NCI-H128 (cell line): ENCODE measurements around the gene UMODL1.

ENCODE experiments used
- DNase-seq: peaks from one replicate; lab custom pipeline; 2025; ENCODE audit not compliant: unreplicated experiment; lab: John Stamatoyannopoulos, UW

The UMODL1 gene

DNA sequence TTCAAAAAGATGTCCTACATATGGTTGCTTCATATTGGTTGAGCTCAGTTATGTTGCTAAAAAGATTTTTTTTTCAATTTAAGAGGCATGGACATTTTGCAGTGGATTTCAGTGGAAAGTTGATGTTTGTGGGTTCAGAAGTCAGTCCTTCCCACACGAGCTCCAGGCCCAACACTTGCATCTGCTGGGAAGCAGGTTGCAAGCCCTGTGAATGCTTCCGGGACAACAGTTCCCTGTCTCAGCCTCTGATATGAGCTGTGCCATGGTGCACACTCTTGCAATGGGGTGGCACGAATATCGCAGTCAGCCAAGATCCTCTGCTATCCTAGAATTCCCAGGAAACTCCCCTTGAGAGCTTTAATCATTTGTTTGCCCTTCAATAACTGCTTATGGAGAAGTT, 117.5 kb downstream of the UMODL1 start:
- DNase-seq = no peak

- no peak for DNase-seq
Measured at GRCh38 chr21:42189431-42189830, 118.3 kb downstream of the UMODL1 start.

DNA sequence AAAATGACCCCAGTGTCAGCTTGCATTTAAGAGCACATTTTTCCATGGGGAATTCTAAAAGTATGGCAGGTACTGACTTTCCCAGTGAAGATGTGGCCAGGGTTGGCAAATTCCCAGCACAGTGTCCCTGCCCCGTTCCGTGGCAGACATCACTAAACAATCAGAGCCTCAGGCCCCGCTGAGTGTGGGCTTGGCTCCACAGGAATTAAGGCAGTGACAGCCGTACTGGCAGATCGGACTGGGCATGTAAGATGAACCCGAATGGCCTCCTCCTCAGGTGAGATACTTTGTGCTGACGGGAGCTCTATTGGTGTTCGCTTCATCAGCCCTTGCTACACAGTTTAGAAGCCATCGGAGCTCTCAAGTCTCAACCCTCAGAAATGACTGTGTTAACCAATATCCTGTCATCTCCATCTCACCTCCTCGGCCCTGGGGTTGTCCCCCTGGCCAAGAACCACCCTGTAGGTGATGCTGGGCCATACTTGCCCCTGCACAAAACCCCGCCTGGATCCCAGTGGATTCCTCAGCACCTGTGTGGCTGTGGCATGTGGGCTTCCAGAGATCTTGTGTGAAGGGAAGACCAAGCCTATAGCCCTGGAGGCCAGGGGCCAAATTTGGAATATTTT, 118.9 kb downstream of the UMODL1 start:
- DNase-seq = no peak

GRCh38 chr21:42190486-42190863, 119.4 kb downstream of the UMODL1 start:
- no peak for DNase-seq

GRCh38 chr21:42191064-42191463, 119.9 kb downstream of the UMODL1 start:
- no peak for DNase-seq

GRCh38 chr21:42191696-42192595, 120.8 kb downstream of the UMODL1 start:
- no peak for DNase-seq
